Smooth muscle cell (in vitro differentiated cells): ENCODE measurements around the gene TP53AIP1. TPM values are rescaled to one million over a fixed set of nuclear protein-coding genes. Genes with fewer than 3 reads are reported as not detected.

Experiments used
- DNase-seq: peaks from one replicate; lab custom pipeline; 2025; ENCODE audit not compliant: unreplicated experiment; lab: John Stamatoyannopoulos, UW
- H2AFZ ChIP-seq: fragments of 200-600 bp; sonication (generic); 2 replicates; pipeline ENCODE4 v1.6.0; 2016; ENCODE audit warnings: antibody characterized with exemption, low read depth, mild to moderate bottlenecking
- H3F3A ChIP-seq: fragments of 200-600 bp; sonication (generic); 2 replicates; pipeline ENCODE4 v1.6.0; 2017; ENCODE audit warnings: antibody characterized with exemption, low read depth
- H3K27ac ChIP-seq: fragments of 200-600 bp; sonication (generic); 2 replicates; pipeline ENCODE4 v1.5.1; 2016; ENCODE audit warnings: low read depth, mild to moderate bottlenecking
- H3K27me3 ChIP-seq: fragments of 200-600 bp; sonication (generic); 2 replicates; pipeline ENCODE4 v1.6.1; 2016; ENCODE audit warnings: low read depth, mild to moderate bottlenecking
- H3K36me3 ChIP-seq: fragments of 200-600 bp; sonication (generic); 2 replicates; pipeline ENCODE4 v1.5.1; 2016; ENCODE audit warnings: low read depth
- H3K4me1 ChIP-seq: fragments of 200-600 bp; sonication (generic); 2 replicates; pipeline ENCODE4 v1.5.1; 2016; ENCODE audit warnings: low read depth
- H3K4me2 ChIP-seq: fragments of 200-600 bp; sonication (generic); 2 replicates; pipeline ENCODE4 v1.6.0; 2016; ENCODE audit warnings: mild to moderate bottlenecking
- H3K4me3 ChIP-seq: fragments of 200-600 bp; sonication (generic); 2 replicates; pipeline ENCODE4 v1.5.1; 2016; ENCODE audit warnings: mild to moderate bottlenecking
- H3K79me2 ChIP-seq: fragments of 200-600 bp; sonication (generic); 2 replicates; pipeline ENCODE4 v1.6.0; 2016; ENCODE audit warnings: low read depth, mild to moderate bottlenecking
- H3K9ac ChIP-seq: fragments of 200-600 bp; sonication (generic); 2 replicates; pipeline ENCODE4 v1.6.0; 2016; ENCODE audit warnings: low read depth
- H3K9me3 ChIP-seq: fragments of 200-600 bp; sonication (generic); replicated peaks from 2 replicates; pipeline ENCODE4 v1.5.1; 2016; ENCODE audit warnings: low read depth
- H4K20me1 ChIP-seq: fragments of 200-600 bp; sonication (generic); 2 replicates; pipeline ENCODE4 v1.6.0; 2016; ENCODE audit warnings: low read depth
- CTCF ChIP-seq: fragments of 200-600 bp; sonication (generic); IDR thresholded peaks from 2 replicates; pipeline ENCODE4 v1.5.1; 2017; ENCODE audit warnings: borderline replicate concordance, mild to moderate bottlenecking, antibody characterized with exemption; ENCODE audit not compliant: insufficient read depth, poor library complexity, severe bottlenecking
- WGBS: methylation state at CpG from one replicate; pipeline ENCODE4 v1.1.7; 2016; ENCODE audit warnings: low lambda C conversion rate; 5-methylcytosine and 5-hydroxymethylcytosine counted together
- polyA plus RNA-seq: library from polyadenylated mRNA; unstranded; fragments of >200 nt; fragmentation: Nextera tagmentation; extraction: Ambion mirVana; gene quantifications from 2 replicates; pipeline ENCODE4 v1.2.1, GENCODE V29; 2016
- total RNA-seq: library from RNA; depleted of rRNA; stranded (reverse); fragments of >200 nt; gene quantifications from 2 replicates; pipeline ENCODE4 v1.2.3, GENCODE V29; 2014

The TP53AIP1 gene
- total and polyA plus RNA-seq, 2 experiments from 2014 or later, result 0.38 to 0.81 TPM

- H3K27ac ChIP-seq, result no peak overlapping the region
- WGBS, result 71% methylated on average over 4 of the region's 4 CpGs
- no peaks in the 10 kb centered on the region for H4K20me1 ChIP-seq
- no peak for TF ChIP-seq CTCF
- H3K9me3 ChIP-seq, result no peaks in the 10 kb centered on the region
- no peaks in the 10 kb centered on the region for H3K36me3 ChIP-seq
- no peak for DNase-seq
- H3K79me2 ChIP-seq, result no peaks in the 10 kb centered on the region
- H3K4me2 ChIP-seq, result no peak overlapping the region
- H2AFZ ChIP-seq, result no peak overlapping the region
- H3K9ac ChIP-seq, result no peak overlapping the region
- no peak overlapping the region for H3K4me3 ChIP-seq
- H3F3A ChIP-seq, result no peaks in the 10 kb centered on the region
- H3K27me3 ChIP-seq, result peaks cover 48% of the 10 kb centered on the region
- peaks cover 29% of the 10 kb centered on the region for H3K4me1 ChIP-seq
Observed at GRCh38 chr11:128900468-128900867, 42.2 kb downstream of the TP53AIP1 start.

DNA sequence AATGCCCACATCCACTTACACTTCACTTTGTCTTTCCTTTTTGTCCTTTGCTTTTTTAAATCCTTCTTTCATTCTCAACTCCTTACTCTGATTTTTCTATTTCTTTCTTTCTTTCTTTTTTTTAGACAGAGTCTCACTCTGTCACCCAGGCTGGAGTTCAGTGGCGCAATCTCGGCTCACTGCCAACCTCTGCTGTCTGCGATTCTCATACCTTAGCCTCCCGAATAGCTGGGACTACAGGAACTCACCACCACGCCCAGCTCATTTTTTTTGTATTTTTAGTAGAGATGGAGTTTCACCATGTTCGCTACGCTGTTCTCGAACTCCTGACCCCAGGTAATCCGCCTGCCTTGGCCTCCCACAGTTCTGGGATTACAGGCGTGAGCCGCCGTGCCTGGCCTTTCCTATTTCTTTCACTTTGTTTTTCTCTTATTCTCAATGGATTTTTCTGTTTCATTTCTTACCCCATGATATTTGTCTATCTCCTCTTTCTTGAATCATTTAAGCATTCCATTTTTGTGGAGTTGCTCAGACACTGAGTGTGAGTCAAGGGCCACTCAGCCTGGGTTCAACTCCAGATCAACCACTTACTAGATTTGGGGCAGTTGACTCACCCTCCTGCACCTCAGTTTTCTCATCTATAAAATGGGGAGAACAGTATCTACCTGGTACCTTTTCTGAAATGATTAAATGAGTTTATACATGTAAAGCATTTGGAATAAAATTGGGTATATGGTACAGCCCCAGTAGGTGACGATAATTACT lies 43.9 kb downstream of the TP53AIP1 start:
- WGBS, result 95% methylated on average over 13 of the region's 13 CpGs
- no peak for TF ChIP-seq CTCF

GRCh38 chr11:128897826-128898225 lies 44.8 kb downstream of the TP53AIP1 start:
- no peaks in the 10 kb centered on the region for H3F3A ChIP-seq
- no peaks in the 10 kb centered on the region for H4K20me1 ChIP-seq
- no peaks in the 10 kb centered on the region for H3K36me3 ChIP-seq
- peaks cover 42% of the 10 kb centered on the region for H3K27me3 ChIP-seq
- TF ChIP-seq CTCF, result no peak
- no peak overlapping the region for H3K27ac ChIP-seq
- H3K4me1 ChIP-seq, result peaks cover 6% of the 10 kb centered on the region
- no peak overlapping the region for H2AFZ ChIP-seq
- no peak overlapping the region for H3K4me3 ChIP-seq
- H3K4me2 ChIP-seq, result no peak overlapping the region
- no peaks in the 10 kb centered on the region for H3K9me3 ChIP-seq
- H3K9ac ChIP-seq, result no peak overlapping the region
- DNase-seq, result no peak
- 85% methylated on average over 1 of the region's 1 CpG for WGBS
- H3K79me2 ChIP-seq, result no peaks in the 10 kb centered on the region

More for the DNA sequence above, 43.9 kb downstream of the TP53AIP1 start:
- H3K27me3 ChIP-seq, result peaks cover 42% of the 10 kb centered on the region
- no peak overlapping the region for H3K4me3 ChIP-seq
- no peaks in the 10 kb centered on the region for H3F3A ChIP-seq
- peaks cover 15% of the 10 kb centered on the region for H3K4me1 ChIP-seq
- no peaks in the 10 kb centered on the region for H3K9me3 ChIP-seq
- no peak overlapping the region for H3K27ac ChIP-seq
- H3K4me2 ChIP-seq, result no peak overlapping the region
- H3K36me3 ChIP-seq, result no peaks in the 10 kb centered on the region
- H2AFZ ChIP-seq, result no peak overlapping the region
- H4K20me1 ChIP-seq, result no peaks in the 10 kb centered on the region
- no peaks in the 10 kb centered on the region for H3K79me2 ChIP-seq
- DNase-seq, result no peak
- no peak overlapping the region for H3K9ac ChIP-seq

DNA sequence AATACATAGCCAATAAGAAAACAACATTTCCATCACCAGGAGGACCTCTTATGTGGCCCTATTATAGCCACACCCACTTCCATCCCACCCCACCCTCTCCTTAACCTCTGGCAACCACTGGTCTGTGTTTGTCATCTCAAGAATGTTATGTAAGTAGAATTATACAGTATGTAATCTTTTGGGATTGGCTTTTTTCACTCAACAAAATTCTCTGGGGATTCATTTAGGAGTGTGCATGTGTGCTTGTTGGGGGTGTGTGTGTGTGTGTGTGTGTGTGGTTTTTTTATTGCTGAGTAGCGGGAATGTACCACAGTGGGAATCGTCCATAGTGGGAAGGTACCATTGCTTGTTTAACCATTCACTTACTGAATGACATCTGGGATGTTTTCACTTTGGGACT lies 46.3 kb downstream of the TP53AIP1 start:
- no peak for DNase-seq
- H3K79me2 ChIP-seq, result no peaks in the 10 kb centered on the region
- 48% methylated on average over 2 of the region's 2 CpGs for WGBS
- no peak overlapping the region for H3K4me3 ChIP-seq
- no peaks in the 10 kb centered on the region for H3K36me3 ChIP-seq
- peaks cover 13% of the 10 kb centered on the region for H3K4me1 ChIP-seq
- H3F3A ChIP-seq, result no peaks in the 10 kb centered on the region
- H3K4me2 ChIP-seq, result no peak overlapping the region
- TF ChIP-seq CTCF, result no peak
- H3K27ac ChIP-seq, result no peak overlapping the region
- H2AFZ ChIP-seq, result no peak overlapping the region
- H3K27me3 ChIP-seq, result peaks cover 41% of the 10 kb centered on the region
- no peaks in the 10 kb centered on the region for H3K9me3 ChIP-seq
- H4K20me1 ChIP-seq, result no peaks in the 10 kb centered on the region
- no peak overlapping the region for H3K9ac ChIP-seq
